GM23248 (cell line): ENCODE results near the gene GSG1L.

ENCODE experiments used
- EZH2 ChIP-seq: fragments of 200-600 bp; sonication (generic); IDR thresholded peaks from 2 replicates; pipeline ENCODE4 v1.6.1; 2018; ENCODE audit warnings: antibody characterized with exemption, mild to moderate bottlenecking; ENCODE audit not compliant: insufficient read depth, poor library complexity, severe bottlenecking
- EZH2phosphoT487 ChIP-seq: fragments of 200-600 bp; sonication (generic); IDR thresholded peaks from 2 replicates; pipeline ENCODE4 v1.6.1; 2018; ENCODE audit warnings: antibody characterized with exemption, moderate library complexity, mild to moderate bottlenecking, low read depth; ENCODE audit not compliant: insufficient read depth

DNA sequence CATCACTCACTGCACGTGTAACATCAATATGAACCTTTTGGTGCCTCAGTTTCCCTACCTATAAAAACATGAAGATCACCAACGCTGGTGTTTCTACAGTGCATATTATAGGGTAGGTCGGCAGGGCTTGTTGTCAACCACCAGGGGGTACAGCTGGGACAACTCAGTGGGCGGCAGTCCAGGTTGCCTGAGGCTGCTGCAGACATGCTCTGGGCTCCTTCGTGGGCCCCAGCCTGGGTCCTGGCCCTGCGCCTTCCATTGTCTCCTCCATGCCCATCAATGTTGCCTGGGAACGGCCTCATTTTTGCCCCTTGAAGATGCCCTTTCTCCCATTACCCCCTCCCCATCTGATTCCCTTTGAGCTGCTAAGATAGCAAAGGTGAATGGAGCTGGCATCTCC, 89.8 kb downstream of the GSG1L start:
- TF ChIP-seq EZH2phosphoT487: no peak
- no peak for TF ChIP-seq EZH2
